H1 (cell line): Measurements from ENCODE around the gene TMPRSS12. TPM values are rescaled to one million over a fixed set of nuclear protein-coding genes. Genes with fewer than 3 reads are reported as not detected.
A peak's percentile ranks its signal among the peaks of the same experiment; 100 is the strongest.

Experiments
- CTCF ChIA-PET: fragments of 300-600 bp; sonication (Branson Sonifier 250); formaldehyde crosslinking; loops from one replicate; lab custom pipeline; 2021; ENCODE audit not compliant: partially characterized antibody; lab: Charles Lee
- POLR2A ChIA-PET: fragments of 300-600 bp; sonication (Branson Sonifier 250); formaldehyde crosslinking; loops from one replicate; lab custom pipeline; 2021; ENCODE audit warnings: inconsistent platforms; ENCODE audit not compliant: partially characterized antibody; lab: Charles Lee
- DNase-seq, 2 experiments: peaks; one replicate each; pipeline versions ENCODE4 v3.0.0 to v3.0.0-alpha.2; 2010 to 2022; ENCODE audit warnings: low spot score in 2 of 2, low read depth in 1 of 2, mixed read lengths in 1 of 2
- FAIRE-seq: peaks from 2 replicates; lab custom pipeline; 2011; peaks lifted over from hg19 to GRCh38; lab: Jason Lieb, UNC
- H2AFZ ChIP-seq: 2 replicates; pipeline ENCODE4 v1.8.1; 2012; ENCODE audit warnings: low read length, inconsistent platforms
- H2AK5ac ChIP-seq: 2 replicates; pipeline ENCODE4 v1.6.1; 2013; ENCODE audit warnings: low read depth, low read length
- H2BK120ac ChIP-seq: replicated peaks from 2 replicates; pipeline ENCODE3; 2013; ENCODE audit warnings: low read depth, low read length, inconsistent platforms
- H2BK12ac ChIP-seq: 2 replicates; pipeline ENCODE4 v1.6.1; 2013; ENCODE audit warnings: low read depth, low read length
- H2BK15ac ChIP-seq: 2 replicates; pipeline ENCODE4 v1.6.1; 2013; ENCODE audit warnings: low read length
- H2BK20ac ChIP-seq: 2 replicates; pipeline ENCODE4 v1.6.1; 2013; ENCODE audit warnings: low read length
- H2BK5ac ChIP-seq: 2 replicates; pipeline ENCODE4 v1.6.1; 2013; ENCODE audit warnings: low read depth, low read length
- H3K14ac ChIP-seq: 2 replicates; pipeline ENCODE4 v1.6.1; 2013; ENCODE audit warnings: inconsistent platforms; ENCODE audit not compliant: insufficient read length
- H3K18ac ChIP-seq: 2 replicates; pipeline ENCODE4 v1.6.1; 2013; ENCODE audit warnings: low read length; ENCODE audit errors: extremely low read depth
- H3K23ac ChIP-seq: 2 replicates; pipeline ENCODE4 v1.6.1; 2013; ENCODE audit warnings: inconsistent platforms; ENCODE audit not compliant: insufficient read length
- H3K23me2 ChIP-seq: 2 replicates; pipeline ENCODE4 v1.6.1; 2013; ENCODE audit warnings: low read depth, low read length
- H3K27ac ChIP-seq: 2 replicates; pipeline ENCODE4 v1.6.1; 2011; ENCODE audit warnings: low read depth, low read length, inconsistent platforms
- H3K27me3 ChIP-seq, 4 experiments: replicated peaks in 1 of 4; 1 replicate in 1 of 4; 2 replicates in 3 of 4; pipeline versions ENCODE4 v1.6.1 to v1.8.1; 2011 to 2013; ENCODE audit warnings: low read length in 3 of 4, mild to moderate bottlenecking in 3 of 4, inconsistent platforms in 2 of 4, mixed read lengths in 2 of 4, moderate library complexity in 1 of 4; ENCODE audit not compliant: control insufficient read depth in 3 of 4, insufficient read depth in 3 of 4; ENCODE audit errors: extremely low read depth in 1 of 4
- H3K36me3 ChIP-seq, 4 experiments: 2 replicates each; pipeline versions ENCODE4 v1.6.1 to v1.8.1; 2011 to 2013; ENCODE audit warnings: mild to moderate bottlenecking in 4 of 4, low read length in 3 of 4, moderate library complexity in 2 of 4, control low read depth in 1 of 4, inconsistent platforms in 1 of 4; ENCODE audit not compliant: insufficient read depth in 4 of 4, control insufficient read depth in 2 of 4
- H3K4ac ChIP-seq: replicated peaks from 2 replicates; pipeline ENCODE3; 2013; ENCODE audit warnings: low read length, low read depth, mixed read lengths, inconsistent platforms; ENCODE audit not compliant: insufficient read length
- H3K4me1 ChIP-seq, 4 experiments: replicated peaks in 1 of 4; 1 replicate in 1 of 4; 2 replicates in 3 of 4; pipeline versions ENCODE4 v1.6.1 to v1.8.1; 2011 to 2013; ENCODE audit warnings: low read length in 3 of 4, inconsistent platforms in 2 of 4, mixed read lengths in 1 of 4; ENCODE audit not compliant: insufficient read depth in 4 of 4, control insufficient read depth in 3 of 4
- H3K4me2 ChIP-seq, 2 experiments: 2 replicates each; pipeline versions ENCODE4 v1.6.1 to v1.8.1; 2011 to 2013; ENCODE audit warnings: low read depth in 2 of 2, low read length in 2 of 2, control low read depth in 1 of 2, inconsistent platforms in 1 of 2, mild to moderate bottlenecking in 1 of 2; ENCODE audit not compliant: insufficient read depth in 1 of 2
- H3K4me3 ChIP-seq, 4 experiments: fragments of 200-600, 300-600 bp in 1 of 4; sonication (generic), shearing (Covaris generic), sonication (Bioruptor Twin) in 1 of 4; 2 replicates each; pipeline versions ENCODE4 v1.5.1 to v1.8.1; 2011 to 2016; ENCODE audit warnings: low read length in 4 of 4, low read depth in 3 of 4, control low read depth in 2 of 4, inconsistent platforms in 2 of 4, mild to moderate bottlenecking in 2 of 4, mixed read lengths in 1 of 4, moderate library complexity in 1 of 4; ENCODE audit not compliant: insufficient read depth in 2 of 4; ENCODE audit errors: extremely low read depth in 1 of 4
- H3K56ac ChIP-seq: replicated peaks from 2 replicates; pipeline ENCODE3; 2013; ENCODE audit warnings: low read depth, mild to moderate bottlenecking, mixed read lengths, low read length, inconsistent platforms; ENCODE audit not compliant: insufficient read length
- H3K79me1 ChIP-seq: 2 replicates; pipeline ENCODE4 v1.6.1; 2013; ENCODE audit warnings: low read depth, low read length, control low read depth
- H3K79me2 ChIP-seq, 2 experiments: 2 replicates each; pipeline versions ENCODE4 v1.6.1 to v1.8.1; 2012 to 2013; ENCODE audit warnings: low read length in 2 of 2, mild to moderate bottlenecking in 2 of 2, inconsistent platforms in 1 of 2; ENCODE audit not compliant: insufficient read depth in 2 of 2, control insufficient read depth in 1 of 2
- H3K9ac ChIP-seq, 4 experiments: replicated peaks in 1 of 4; 1 replicate in 1 of 4; 2 replicates in 3 of 4; pipeline versions ENCODE4 v1.6.1 to v1.8.1; 2011 to 2013; ENCODE audit warnings: low read depth in 3 of 4, low read length in 3 of 4, control low read depth in 2 of 4, mild to moderate bottlenecking in 2 of 4, moderate library complexity in 2 of 4, inconsistent platforms in 1 of 4; ENCODE audit errors: extremely low read depth in 1 of 4
- H3K9me3 ChIP-seq, 2 experiments: 2 replicates each; pipeline versions ENCODE4 v1.6.1 to v1.8.1; 2012 to 2013; ENCODE audit warnings: mild to moderate bottlenecking in 2 of 2, moderate library complexity in 2 of 2, control low read depth in 1 of 2, inconsistent platforms in 1 of 2, low read depth in 1 of 2, low read length in 1 of 2, mixed read lengths in 1 of 2; ENCODE audit not compliant: insufficient read depth in 2 of 2
- H4K20me1 ChIP-seq, 2 experiments: replicated peaks in 1 of 2; 2 replicates each; pipeline versions ENCODE3 to v1.8.1; 2011 to 2013; ENCODE audit warnings: inconsistent platforms in 2 of 2, low read length in 2 of 2, mild to moderate bottlenecking in 1 of 2; ENCODE audit not compliant: insufficient read depth in 2 of 2, control insufficient read depth in 1 of 2
- H4K5ac ChIP-seq: 2 replicates; pipeline ENCODE4 v1.6.1; 2013; ENCODE audit warnings: low read length, low read depth, mixed read lengths, inconsistent platforms; ENCODE audit not compliant: insufficient read length
- H4K8ac ChIP-seq: 2 replicates; pipeline ENCODE4 v1.8.0; 2013; ENCODE audit warnings: mild to moderate bottlenecking, moderate library complexity, low read length, inconsistent platforms; ENCODE audit not compliant: insufficient read depth; ENCODE audit errors: extremely low read depth
- H4K91ac ChIP-seq: replicated peaks from 2 replicates; pipeline ENCODE3; 2013; ENCODE audit warnings: low read length, mixed read lengths, inconsistent platforms; ENCODE audit not compliant: insufficient read length
- CBX8 ChIP-seq: fragments of 300-800, 300-1000 bp; sonication (generic); IDR thresholded peaks from 2 replicates; pipeline ENCODE4 v1.7.1; 2016; ENCODE audit warnings: low read depth, low read length, borderline replicate concordance
- HDAC2 ChIP-seq, 2 experiments: fragments of 300-600 bp in 1 of 2; sonication (generic) in 1 of 2; IDR thresholded peaks; 2 replicates each; pipeline ENCODE4 v1.6.1; 2011 to 2012; ENCODE audit warnings: low read depth in 2 of 2, low read length in 2 of 2, mild to moderate bottlenecking in 2 of 2, moderate library complexity in 2 of 2, borderline replicate concordance in 1 of 2, inconsistent platforms in 1 of 2
- PHF8 ChIP-seq: fragments of 200-600 bp; sonication (generic); conservative IDR thresholded peaks from 2 replicates; pipeline ENCODE4 v1.7.1; 2012; ENCODE audit warnings: low read depth, mild to moderate bottlenecking, inconsistent platforms, low read length, moderate library complexity
- SIX5 ChIP-seq: IDR thresholded peaks from 2 replicates; pipeline ENCODE4 v1.6.1; 2011; ENCODE audit warnings: mild to moderate bottlenecking, low read depth, low read length
- SUZ12 ChIP-seq: fragments of 200-600 bp; sonication (generic); IDR thresholded peaks from 2 replicates; pipeline ENCODE4 v1.6.1; 2012; ENCODE audit warnings: mild to moderate bottlenecking, inconsistent platforms, low read length, moderate library complexity, mixed read lengths
- WGBS, 2 experiments: shearing (Covaris generic) in 1 of 2; methylation state at CpG; one replicate each; pipeline versions ENCODE4 v1.1.6 to v1.1.7; 2013 to 2015; ENCODE audit warnings: low lambda C conversion rate in 2 of 2, mixed read lengths in 2 of 2, inconsistent platforms in 1 of 2, low coverage in 1 of 2, missing lambda C conversion rate in 1 of 2; ENCODE audit not compliant: insufficient replicate concordance in 2 of 2, insufficient coverage in 1 of 2, insufficient read length in 1 of 2; ENCODE audit errors: extremely low coverage in 1 of 2, missing lambda C conversion rate in 1 of 2; 5-methylcytosine and 5-hydroxymethylcytosine counted together
- polyA plus RNA-seq, 7 experiments: library from polyadenylated mRNA; depleted of rRNA in 3 of 7; stranded (reverse) in 5 of 7; unstranded in 2 of 7; fragments of >200 nt in 5 of 7; fragments of 200-250 nt in 2 of 7; gene quantifications; 1 replicate in 5 of 7; 2 replicates in 1 of 7; 4 replicates in 1 of 7; pipeline versions ENCODE4 v1.2.1 to v1.2.3, GENCODE V29; 2011 to 2013; ENCODE audit warnings: missing spikeins in 2 of 7, mixed read lengths in 2 of 7
- total RNA-seq: library from RNA; stranded (reverse); fragmentation: NEBNext Ultra II Directional; extraction: Animal tissue kit (Norgen Biotek cat#: 25700); gene quantifications from 2 replicates; pipeline ENCODE4 v1.2.1, GENCODE V29; 2021

TMPRSS12 gene
- total and polyA plus RNA-seq, 2 of the 8 experiments (the other 6 are each of a cell fraction or from before 2014, with no cell fraction given), result not detected

- peaks cover 0 to 16% of the 10 kb centered on the region in 2 experiments; a peak in 2 of 4 replicates for H3K79me2 ChIP-seq
- H3K18ac ChIP-seq, result no peak overlapping the region
- H3K23ac ChIP-seq, result no peak overlapping the region
- POLR2A ChIA-PET, result interaction anchor here (0.6 to 2.1 kb wide), 4 partner anchors 11 to 158 kb away, joined by 3 to 6 read pairs (median 4); partner anchors contain the start of gene CSRNP2
- 0 out of 2 replicates have a peak overlapping the region, but pooled peaks have one; percentile 55 for H2BK12ac ChIP-seq
- no peaks in the 10 kb centered on the region for H4K20me1 ChIP-seq
- H3K14ac ChIP-seq, result peak overlapping the region; percentile 72
- peak overlapping the region; percentile 84 for H4K91ac ChIP-seq
- no peak overlapping the region for H3K27ac ChIP-seq
- peak overlapping the region in 3 of 4 experiments; percentile 30 to 54 (median 31); a peak in 4 of 8 replicates for H3K4me3 ChIP-seq
- H3K9ac ChIP-seq, result no peak overlapping the region
- H2BK20ac ChIP-seq, result no peak overlapping the region
- H3K9me3 ChIP-seq, result no peaks in the 10 kb centered on the region
- H2AFZ ChIP-seq, result peak overlapping the region; percentile 55; the same call in 1 of the 2 replicates
- no peak overlapping the region for H4K5ac ChIP-seq
- no peak for DNase-seq
- no peak overlapping the region for H2AK5ac ChIP-seq
- no peaks in the 10 kb centered on the region for H3K36me3 ChIP-seq
- no peak overlapping the region for H3K4ac ChIP-seq
- H3K23me2 ChIP-seq, result peaks cover 4% of the 10 kb centered on the region
- H2BK120ac ChIP-seq, result no peak overlapping the region
- no peaks in the 10 kb centered on the region for H3K27me3 ChIP-seq
- H3K4me2 ChIP-seq, result peak overlapping the region; percentile 65 to 68
- no peak for FAIRE-seq
- CTCF ChIA-PET, result no interaction called here
- H3K56ac ChIP-seq, result no peak overlapping the region
- no peak overlapping the region for H4K8ac ChIP-seq
- H2BK5ac ChIP-seq, result no peak overlapping the region; the same call in 1 of the 2 replicates
- no peak overlapping the region for H2BK15ac ChIP-seq
- peaks cover 0 to 12% (median 8%) of the 10 kb centered on the region in 4 experiments; a peak in 6 of 7 replicates for H3K4me1 ChIP-seq
- H3K79me1 ChIP-seq, result no peaks in the 10 kb centered on the region
- WGBS, 2 experiments, result 38% methylated on average over 7 of the region's 7 CpGs; no CpG with 5 or more reads in 1 of the 2 experiments
- TF ChIP-seq PHF8 (no peak), HDAC2 (IDR thresholded peaks at IDR 0.05; ENCODE audit: borderline replicate concordance in 1 of 2, low read depth in 2 of 2, low read length in 2 of 2) (no peak), SUZ12 (no peak), CBX8 (no peak), SIX5 (no peak)
Observed at GRCh38 chr12:50925342-50925651, 82.6 kb downstream of the TMPRSS12 start.
